B cell (primary cell): ENCODE data around the gene DUSP14. TPM values are rescaled to one million over a fixed set of nuclear protein-coding genes. Genes with fewer than 3 reads are reported as not detected.

Source experiments
- ATAC-seq: fragments of 200-7000 bp; cut with Tn5 transposase; one replicate; pipeline ENCODE4 v1.10.0; 2021; ENCODE audit warnings: low read depth, mild to moderate bottlenecking, moderate number of reproducible peaks, moderate library complexity
- CTCF ChIA-PET: fragments of 350-600 bp; sonication (Branson Sonifier 250); formaldehyde crosslinking; loops from one replicate; lab custom pipeline; 2021; ENCODE audit warnings: antibody characterized with exemption, inconsistent platforms; lab: Charles Lee
- POLR2A ChIA-PET: fragments of 350-600 bp; sonication (Branson Sonifier 250); formaldehyde crosslinking; loops from one replicate; lab custom pipeline; 2021; ENCODE audit warnings: antibody characterized with exemption; lab: Charles Lee
- DNase-seq: peaks from one replicate; pipeline ENCODE4 v3.0.0; 2013
- H2AFZ ChIP-seq: 2 replicates; pipeline ENCODE4 v1.6.1; 2012; ENCODE audit warnings: mild to moderate bottlenecking, low read depth, low read length; ENCODE audit not compliant: insufficient read depth, poor library complexity, severe bottlenecking
- H3K27ac ChIP-seq, 2 donors: 1 replicate in 1 of 2; 2 replicates in 1 of 2; pipeline ENCODE4 v1.5.1; 2012 to 2013; ENCODE audit warnings: low read length in 2 of 2, mild to moderate bottlenecking in 2 of 2, moderate library complexity in 1 of 2
- H3K27me3 ChIP-seq, 4 experiments: fragments of 200-600 bp in 1 of 4; sonication (generic) in 1 of 4; replicated peaks in 1 of 4; 1 replicate in 2 of 4; 2 replicates in 2 of 4; pipeline versions ENCODE4 v1.6.1 to v1.7.0; 2013 to 2016; ENCODE audit warnings: low read length in 3 of 4, mild to moderate bottlenecking in 2 of 4, mixed read lengths in 1 of 4, moderate library complexity in 1 of 4; ENCODE audit not compliant: insufficient read depth in 4 of 4, control insufficient read depth in 3 of 4; ENCODE audit errors: control extremely low read depth in 1 of 4
- H3K36me3 ChIP-seq, 2 experiments: replicated peaks in 1 of 2; 1 replicate in 1 of 2; 2 replicates in 1 of 2; pipeline versions ENCODE4 v1.6.1 to v1.7.1; 2013; ENCODE audit warnings: low read length in 1 of 2; ENCODE audit not compliant: insufficient read depth in 2 of 2, control insufficient read depth in 1 of 2; ENCODE audit errors: control extremely low read depth in 1 of 2, extremely low read depth in 1 of 2
- H3K4me1 ChIP-seq, 2 donors: fragments of 200-600 bp in 1 of 2; sonication (generic) in 1 of 2; 1 replicate in 1 of 2; 2 replicates in 1 of 2; pipeline versions ENCODE4 v1.5.1 to v1.6.1; 2013 to 2017; ENCODE audit warnings: low read length in 2 of 2; ENCODE audit not compliant: control insufficient read depth in 2 of 2, insufficient read depth in 2 of 2
- H3K4me2 ChIP-seq: replicated peaks from 2 replicates; pipeline ENCODE3; 2012; ENCODE audit warnings: mild to moderate bottlenecking, low read depth, low read length; ENCODE audit not compliant: poor library complexity, severe bottlenecking
- H3K4me3 ChIP-seq, 5 experiments: fragments of 200-600 bp in 1 of 5; sonication (generic) in 1 of 5; 1 replicate in 3 of 5; 2 replicates in 2 of 5; pipeline versions ENCODE4 v1.5.1 to v1.7.0; 2011 to 2016; ENCODE audit warnings: low read length in 4 of 5, mild to moderate bottlenecking in 4 of 5, low read depth in 2 of 5, control low read depth in 1 of 5, moderate library complexity in 1 of 5; ENCODE audit not compliant: insufficient read depth in 1 of 5; ENCODE audit errors: control extremely low read depth in 1 of 5, extremely low read depth in 1 of 5
- H3K79me2 ChIP-seq: fragments of 200-600 bp; sonication (generic); one replicate; pipeline ENCODE4 v1.6.0; 2016; ENCODE audit warnings: low read length; ENCODE audit not compliant: control insufficient read depth, insufficient read depth
- H3K9ac ChIP-seq: fragments of 200-600 bp; sonication (generic); 2 replicates; pipeline ENCODE4 v1.6.1; 2017; ENCODE audit warnings: mild to moderate bottlenecking, low read length, moderate library complexity
- H3K9me3 ChIP-seq, 3 donors: one replicate each; pipeline versions ENCODE4 v1.6.1 to v1.7.1; 2013; ENCODE audit warnings: low read length in 2 of 3; ENCODE audit not compliant: control insufficient read depth in 2 of 3, insufficient read depth in 1 of 3; ENCODE audit errors: control extremely low read depth in 1 of 3
- H4K20me1 ChIP-seq: 2 replicates; pipeline ENCODE4 v1.6.0; 2012; ENCODE audit warnings: mild to moderate bottlenecking, low read length; ENCODE audit not compliant: insufficient read depth, control insufficient read depth, poor library complexity, severe bottlenecking
- H3K27ac Mint-ChIP-seq: one replicate; pipeline ENCODE4 v1.8.0; 2021; ENCODE audit warnings: mixed read lengths
- H3K27me3 Mint-ChIP-seq: one replicate; pipeline ENCODE4 v1.8.0; 2021; ENCODE audit warnings: mixed read lengths
- H3K4me1 Mint-ChIP-seq: one replicate; pipeline ENCODE4 v1.8.0; 2021; ENCODE audit warnings: mixed read lengths
- H3K4me3 Mint-ChIP-seq: one replicate; pipeline ENCODE4 v1.8.0; 2021; ENCODE audit warnings: mixed read lengths
- H3K9me3 Mint-ChIP-seq: one replicate; pipeline ENCODE4 v1.8.0; 2022; ENCODE audit warnings: mixed read lengths; ENCODE audit not compliant: insufficient read depth
- CTCF ChIP-seq: fragments of 200-600 bp; IDR thresholded peaks from one replicate; pipeline ENCODE4 v1.8.0; 2022; ENCODE audit warnings: antibody characterized with exemption, mild to moderate bottlenecking
- EZH2 ChIP-seq: IDR thresholded peaks from 2 replicates; pipeline ENCODE4 v1.6.1; 2012; ENCODE audit warnings: borderline replicate concordance, low read depth, mild to moderate bottlenecking, moderate library complexity, low read length; ENCODE audit not compliant: insufficient read depth, poor library complexity, severe bottlenecking
- WGBS: methylation state at CpG from one replicate; pipeline ENCODE4 v1.1.5; 2013; ENCODE audit warnings: missing lambda C conversion rate; ENCODE audit not compliant: insufficient coverage; 5-methylcytosine and 5-hydroxymethylcytosine counted together
- intact Hi-C: fragments of 100-400 bp; cut with micrococcal nuclease; formaldehyde crosslinking; loops from one replicate; pipeline ENCODE4 v1.10.0; 2022
- polyA plus RNA-seq: library from polyadenylated mRNA; depleted of rRNA; stranded (reverse); fragments of >200 nt; gene quantifications from 2 replicates; pipeline ENCODE4 v1.2.3, GENCODE V29; 2012
- total RNA-seq, 2 donors: library from RNA; stranded (reverse); fragments of 120-200 nt in 1 of 2; gene quantifications; 1 replicate in 1 of 2; 2 replicates in 1 of 2; pipeline versions ENCODE4 v1.2.3 to v1.2.4, GENCODE V29; 2013 to 2022

The DUSP14 gene
- total and polyA plus RNA-seq, 2 donors (not counting 1 experiment from before 2014, with no cell fraction given) = 3.1 to 5.1 TPM

GRCh38 chr17:37488607-37489196 is 989 bp upstream of the DUSP14 start:
- Mint-ChIP-seq H3K9me3 (no peaks in the 10 kb centered on the region), H3K4me3 (peak overlapping the region; percentile 96), H3K4me1 (peaks cover 28% of the 10 kb centered on the region), H3K27me3 (no peaks in the 10 kb centered on the region), H3K27ac (peak overlapping the region; percentile 93)
- no peak for DNase-seq
- Histone ChIP-seq H2AFZ (peak overlapping the region; percentile 93), H3K4me1 (peaks cover 17 to 23% of the 10 kb centered on the region in 2 donors), H3K9ac (peak overlapping the region; percentile 72), H3K4me3 (peak overlapping the region; percentile 44 to 80 (median 67)), H3K9me3 (no peaks in the 10 kb centered on the region), H3K4me2 (peak overlapping the region; percentile 98), H3K79me2 (no peaks in the 10 kb centered on the region), H3K36me3 (no peaks in the 10 kb centered on the region), H4K20me1 (no peaks in the 10 kb centered on the region), H3K27me3 (peaks cover 0 to 4% (median 0%) of the 10 kb centered on the region in 4 experiments), H3K27ac (no peak overlapping the region)
- 1% methylated on average over 17 of the region's 25 CpGs for WGBS
- ChIA-PET POLR2A (interaction anchor here (0.5 kb wide), 1 partner anchor 1266 kb away, joined by 3 read pairs; no protein-coding TSS in a partner anchor), CTCF (no interaction called here)
- TF ChIP-seq CTCF (no peak), EZH2 (no peak)
- intact Hi-C loops = loop anchor here (1.0 kb wide), 2 partner anchors 81 to 121 kb away; partner anchors contain the start of gene SYNRG
- ATAC-seq = no peak

- DNase-seq (peak; percentile 78), ATAC-seq (peak; percentile 64)
- no peaks in the 10 kb centered on the region for H3K9me3 Mint-ChIP-seq
- Histone ChIP-seq H3K4me2 (peak overlapping the region; percentile 98), H3K9me3 (no peaks in the 10 kb centered on the region), H3K27me3 (peaks cover 0 to 4% (median 0%) of the 10 kb centered on the region in 4 experiments), H3K27ac (no peak overlapping the region), H3K9ac (peak overlapping the region; percentile 68), H3K36me3 (no peaks in the 10 kb centered on the region), H3K4me3 (peak overlapping the region; percentile 35 to 73 (median 61)), H2AFZ (peak overlapping the region; percentile 75), H3K79me2 (no peaks in the 10 kb centered on the region), H4K20me1 (no peaks in the 10 kb centered on the region), H3K4me1 (peaks cover 17 to 23% of the 10 kb centered on the region in 2 donors)
- WGBS = under 1% methylated on average over 52 of the region's 56 CpGs
- H3K27ac Mint-ChIP-seq = peak overlapping the region; percentile 88
- intact Hi-C loops = loop anchor here (1.0 kb wide), 1 partner anchor 131 kb away; no protein-coding TSS in a partner anchor
- CTCF ChIA-PET = no interaction called here
- TF ChIP-seq EZH2 (no peak), CTCF (peak; percentile 65)
- peaks cover 28% of the 10 kb centered on the region for H3K4me1 Mint-ChIP-seq
- H3K4me3 Mint-ChIP-seq = peak overlapping the region; percentile 88
- POLR2A ChIA-PET = interaction anchor here (0.5 to 0.6 kb wide), 2 partner anchors 81 to 161 kb away, joined by 3 read pairs; no protein-coding TSS in a partner anchor
- no peaks in the 10 kb centered on the region for H3K27me3 Mint-ChIP-seq
Observed at GRCh38 chr17:37490022-37490587, 414 bp downstream of the DUSP14 start.
